Measurements from ENCODE around the gene PDS5B. TPM values are rescaled to one million over a fixed set of nuclear protein-coding genes. Genes with fewer than 3 reads are reported as not detected.
A peak's percentile ranks its signal among the peaks of the same experiment; 100 is the strongest.

The PDS5B gene
- total and polyA plus RNA-seq, 10 of the 15 experiments (the other 5 are each of a cell fraction or from before 2014, with no cell fraction given): 15.4 to 55.3 (median 30.7) TPM

DNA sequence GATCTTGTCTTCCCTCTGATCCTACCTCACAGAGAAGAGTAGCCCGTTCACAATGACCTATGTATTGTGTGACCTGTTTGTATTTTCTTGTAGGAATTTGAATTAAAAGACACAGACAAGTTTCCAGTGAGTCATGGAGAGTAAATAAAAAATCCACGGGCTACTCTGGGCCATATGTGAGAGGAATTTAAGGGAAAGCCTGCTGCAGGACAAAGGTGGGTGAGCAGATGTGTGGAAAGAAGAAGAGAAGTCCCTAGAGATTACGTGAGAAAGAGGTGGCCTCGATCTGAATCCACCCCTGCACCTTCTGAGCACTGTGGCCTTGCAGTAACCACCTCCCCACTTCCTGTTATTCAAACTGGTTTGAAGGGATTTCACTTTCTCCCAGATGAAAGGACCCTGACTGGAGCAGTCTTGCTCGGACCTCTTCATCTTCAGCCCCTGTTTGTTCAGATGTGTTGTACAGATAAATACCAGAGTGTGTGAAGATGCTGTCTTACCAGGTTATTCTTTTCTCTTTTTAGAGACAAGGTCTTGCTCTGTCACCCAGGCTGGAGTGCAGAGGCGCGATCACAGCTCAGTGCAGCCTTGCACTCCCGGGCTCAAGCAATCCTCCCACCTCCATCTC lies 205.4 kb downstream of the PDS5B start (continued):
- no peak for TF ChIP-seq SMAD5 (IDR thresholded peaks at IDR 0.05; ENCODE audit: low read depth)
- no peak for TF ChIP-seq BACH1 (IDR thresholded peaks at IDR 0.05; ENCODE audit: borderline replicate concordance)
- TF ChIP-seq NFYA (IDR thresholded peaks at IDR 0.05; ENCODE audit: borderline replicate concordance, low read depth, low read length): no peak
- TF ChIP-seq BCL11A (IDR thresholded peaks at IDR 0.05; ENCODE audit: low read depth, low read length): peak; percentile 59; the same call in 1 of the 2 replicates
- no peak for TF ChIP-seq RB1 (IDR thresholded peaks at IDR 0.05; ENCODE audit: borderline replicate concordance)
- TF ChIP-seq ZNF217 (IDR thresholded peaks at IDR 0.05): no peak
- no peak for TF ChIP-seq FOS (IDR thresholded peaks at IDR 0.05; ENCODE audit: borderline replicate concordance, extremely low read depth, insufficient read length)
- TF ChIP-seq, protein P1, sequence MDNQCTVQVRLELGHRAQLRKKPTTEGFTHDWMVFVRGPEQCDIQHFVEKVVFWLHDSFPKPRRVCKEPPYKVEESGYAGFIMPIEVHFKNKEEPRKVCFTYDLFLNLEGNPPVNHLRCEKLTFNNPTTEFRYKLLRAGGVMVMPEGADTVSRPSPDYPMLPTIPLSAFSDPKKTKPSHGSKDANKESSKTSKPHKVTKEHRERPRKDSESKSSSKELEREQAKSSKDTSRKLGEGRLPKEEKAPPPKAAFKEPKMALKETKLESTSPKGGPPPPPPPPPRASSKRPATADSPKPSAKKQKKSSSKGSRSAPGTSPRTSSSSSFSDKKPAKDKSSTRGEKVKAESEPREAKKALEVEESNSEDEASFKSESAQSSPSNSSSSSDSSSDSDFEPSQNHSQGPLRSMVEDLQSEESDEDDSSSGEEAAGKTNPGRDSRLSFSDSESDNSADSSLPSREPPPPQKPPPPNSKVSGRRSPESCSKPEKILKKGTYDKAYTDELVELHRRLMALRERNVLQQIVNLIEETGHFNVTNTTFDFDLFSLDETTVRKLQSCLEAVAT (IDR thresholded peaks at IDR 0.05): 0 out of 2 replicates have a peak, but pooled peaks have one; percentile 40
- 0 out of 4 replicates have a peak, but pooled peaks of 1 of the 2 experiments have one; percentile 15 for TF ChIP-seq SRF (IDR thresholded peaks at IDR 0.05; ENCODE audit: low read depth in 2 of 2, low read length in 2 of 2)
- TF ChIP-seq ASH2L (IDR thresholded peaks at IDR 0.05; ENCODE audit: borderline replicate concordance, low read depth): no peak
- no peak for TF ChIP-seq ZBED1 (IDR thresholded peaks at IDR 0.05; ENCODE audit: borderline replicate concordance)
- TF ChIP-seq STAT1 (conservative IDR thresholded peaks at IDR 0.05): no peak
- no peak for TF ChIP-seq WRNIP1 (IDR thresholded peaks at IDR 0.05; ENCODE audit: borderline replicate concordance, low read depth, low read length)
- TF ChIP-seq NR2C2 (IDR thresholded peaks at IDR 0.05; ENCODE audit: borderline replicate concordance, control insufficient read depth, insufficient read length, low read depth): no peak
- TF ChIP-seq, protein P2, sequence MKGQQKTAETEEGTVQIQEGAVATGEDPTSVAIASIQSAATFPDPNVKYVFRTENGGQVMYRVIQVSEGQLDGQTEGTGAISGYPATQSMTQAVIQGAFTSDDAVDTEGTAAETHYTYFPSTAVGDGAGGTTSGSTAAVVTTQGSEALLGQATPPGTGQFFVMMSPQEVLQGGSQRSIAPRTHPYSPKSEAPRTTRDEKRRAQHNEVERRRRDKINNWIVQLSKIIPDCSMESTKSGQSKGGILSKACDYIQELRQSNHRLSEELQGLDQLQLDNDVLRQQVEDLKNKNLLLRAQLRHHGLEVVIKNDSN (IDR thresholded peaks at IDR 0.05; ENCODE audit: borderline replicate concordance, extremely low read length, insufficient read depth, low read depth, low read length): no peak
- TF ChIP-seq YBX1 (IDR thresholded peaks at IDR 0.05): no peak
- TF ChIP-seq TARDBP (IDR thresholded peaks at IDR 0.05; ENCODE audit: borderline replicate concordance): no peak
- no peak for TF ChIP-seq ATF7 (IDR thresholded peaks at IDR 0.05; ENCODE audit: low read depth)
- peak; percentile 75 for TF ChIP-seq IKZF1 (conservative IDR thresholded peaks at IDR 0.05)
- TF ChIP-seq POU2F2 (IDR thresholded peaks at IDR 0.05; ENCODE audit: borderline replicate concordance, low read depth, low read length): peak; percentile 71; the same call in 1 of the 3 replicates
- TF ChIP-seq MYB (IDR thresholded peaks at IDR 0.05; ENCODE audit: borderline replicate concordance, low read depth, low read length): no peak
- TF ChIP-seq ZSCAN29 (IDR thresholded peaks at IDR 0.05): no peak
- TF ChIP-seq HCFC1 (IDR thresholded peaks at IDR 0.05; ENCODE audit: low read length): no peak
- TF ChIP-seq, protein P3, sequence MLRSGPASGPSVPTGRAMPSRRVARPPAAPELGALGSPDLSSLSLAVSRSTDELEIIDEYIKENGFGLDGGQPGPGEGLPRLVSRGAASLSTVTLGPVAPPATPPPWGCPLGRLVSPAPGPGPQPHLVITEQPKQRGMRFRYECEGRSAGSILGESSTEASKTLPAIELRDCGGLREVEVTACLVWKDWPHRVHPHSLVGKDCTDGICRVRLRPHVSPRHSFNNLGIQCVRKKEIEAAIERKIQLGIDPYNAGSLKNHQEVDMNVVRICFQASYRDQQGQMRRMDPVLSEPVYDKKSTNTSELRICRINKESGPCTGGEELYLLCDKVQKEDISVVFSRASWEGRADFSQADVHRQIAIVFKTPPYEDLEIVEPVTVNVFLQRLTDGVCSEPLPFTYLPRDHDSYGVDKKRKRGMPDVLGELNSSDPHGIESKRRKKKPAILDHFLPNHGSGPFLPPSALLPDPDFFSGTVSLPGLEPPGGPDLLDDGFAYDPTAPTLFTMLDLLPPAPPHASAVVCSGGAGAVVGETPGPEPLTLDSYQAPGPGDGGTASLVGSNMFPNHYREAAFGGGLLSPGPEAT (IDR thresholded peaks at IDR 0.05; ENCODE audit: low read depth): peak; percentile 57; the same call in 1 of the 2 replicates
- peak; percentile 77 to 80 for TF ChIP-seq IKZF2 (IDR thresholded peaks at IDR 0.05)

Measured in GM12878 (cell line).